Fibroblast of peridontal ligament (primary cell): ENCODE measurements around the gene PLA2G4E.

Source experiments
- DNase-seq: peaks from one replicate; pipeline ENCODE4 v3.0.0-alpha.2; 2010; ENCODE audit errors: extremely low read depth

The PLA2G4E gene

GRCh38 chr15:42020713-42021273 lies at the start of gene PLA2G4E:
PLA2G4E (minus strand) TSS chr15:42021042; CDS start chr15:42021030, 12 bp downstream.
- no peak for DNase-seq

- DNase-seq: no peak
These were observed 49.6 kb upstream of the PLA2G4E start for GRCh38 chr15:42070279-42070975.

GRCh38 chr15:42069496-42070278 lies 48.8 kb upstream of the PLA2G4E start:
- no peak for DNase-seq

- DNase-seq: no peak
These were observed 48.2 kb upstream of the PLA2G4E start for GRCh38 chr15:42069025-42069424.

GRCh38 chr15:42068601-42069000 lies 47.8 kb upstream of the PLA2G4E start:
- no peak for DNase-seq

GRCh38 chr15:42066764-42067415 lies 46.0 kb upstream of the PLA2G4E start:
- DNase-seq: no peak

- DNase-seq: no peak
These were observed 44.6 kb upstream of the PLA2G4E start for GRCh38 chr15:42065468-42065867.

GRCh38 chr15:42065033-42065432 lies 44.2 kb upstream of the PLA2G4E start:
- DNase-seq: no peak

- no peak for DNase-seq
These were observed 43.4 kb upstream of the PLA2G4E start for GRCh38 chr15:42064271-42064670.

- no peak for DNase-seq
These were observed 42.4 kb upstream of the PLA2G4E start for GRCh38 chr15:42063122-42063848.

- DNase-seq: no peak
These were observed 41.5 kb upstream of the PLA2G4E start for GRCh38 chr15:42062284-42062806.

- DNase-seq: no peak
These were observed 40.0 kb upstream of the PLA2G4E start for GRCh38 chr15:42060797-42061196.

- DNase-seq: no peak
These were observed 39.6 kb upstream of the PLA2G4E start for GRCh38 chr15:42060477-42060763.

GRCh38 chr15:42059661-42060476 lies 39.0 kb upstream of the PLA2G4E start:
- peak; percentile 35 for DNase-seq

- DNase-seq: no peak
These were observed 37.9 kb upstream of the PLA2G4E start for GRCh38 chr15:42058791-42059190.

GRCh38 chr15:42057799-42058646 lies 37.2 kb upstream of the PLA2G4E start:
- no peak for DNase-seq

GRCh38 chr15:42056934-42057798 lies 36.3 kb upstream of the PLA2G4E start:
- DNase-seq: peak; percentile 48

- DNase-seq: no peak
These were observed 33.1 kb upstream of the PLA2G4E start for GRCh38 chr15:42053914-42054313.

GRCh38 chr15:42053010-42053409 lies 32.2 kb upstream of the PLA2G4E start:
- no peak for DNase-seq
